Gastroesophageal sphincter (tissue), 4 donors: Measurements from ENCODE around the gene CGRRF1. TPM values are rescaled to one million over a fixed set of nuclear protein-coding genes. Genes with fewer than 3 reads are reported as not detected.

Experiments used
- ATAC-seq: fragments of 150-250 bp; one replicate; pipeline ENCODE4 v1.9.1; 2016; ENCODE audit warnings: mild to moderate bottlenecking, moderate library complexity
- H3K27ac ChIP-seq, 4 donors: fragments of 200-600 bp; sonication (generic) in 3 of 4; 1 replicate in 3 of 4; 2 replicates in 1 of 4; pipeline ENCODE4 v1.5.1; 2016 to 2019
- H3K27me3 ChIP-seq: fragments of 200-600 bp; sonication (generic); one replicate; pipeline ENCODE4 v1.5.1; 2019
- H3K36me3 ChIP-seq, 2 donors: fragments of 200-600 bp; sonication (generic); one replicate each; pipeline ENCODE4 v1.5.1; 2019; ENCODE audit warnings: control low read depth in 1 of 2
- H3K4me1 ChIP-seq, 3 donors: fragments of 200-600 bp; sonication (generic); 1 replicate in 2 of 3; 2 replicates in 1 of 3; pipeline ENCODE4 v1.5.1; 2016 to 2019; ENCODE audit warnings: control low read depth in 2 of 3
- H3K4me3 ChIP-seq, 2 donors: fragments of 200-600 bp; sonication (generic); one replicate each; pipeline ENCODE4 v1.5.1; 2019; ENCODE audit warnings: mild to moderate bottlenecking in 1 of 2, moderate library complexity in 1 of 2
- H3K9me3 ChIP-seq, 3 donors: fragments of 200-600 bp; sonication (generic); one replicate each; pipeline ENCODE4 v1.5.1; 2017 to 2019; ENCODE audit warnings: control low read depth in 2 of 3
- CTCF ChIP-seq, 4 experiments: fragments of 200-600 bp in 2 of 4; fragments of 450-650 bp in 2 of 4; sonication (generic) in 1 of 4; IDR thresholded peaks; one replicate each; pipeline ENCODE4 v1.5.1; 2017 to 2019; ENCODE audit warnings: antibody characterized with exemption in 4 of 4, mild to moderate bottlenecking in 2 of 4, moderate library complexity in 2 of 4
- EP300 ChIP-seq: sonication (generic); formaldehyde crosslinking; IDR thresholded peaks from one replicate; pipeline ENCODE4 v1.6.1; 2017; ENCODE audit warnings: antibody characterized with exemption, mild to moderate bottlenecking
- POLR2A ChIP-seq, 2 donors: fragments of 450-650 bp; IDR thresholded peaks; one replicate each; pipeline ENCODE4 v1.6.1; 2017; ENCODE audit warnings: antibody characterized with exemption in 2 of 2, mild to moderate bottlenecking in 2 of 2, moderate library complexity in 1 of 2
- POLR2AphosphoS5 ChIP-seq: sonication (generic); formaldehyde crosslinking; IDR thresholded peaks from one replicate; pipeline ENCODE4 v1.6.1; 2017; ENCODE audit warnings: antibody characterized with exemption
- WGBS, 2 donors: methylation state at CpG; one replicate each; pipeline ENCODE4 v1.1.5; 2018; ENCODE audit warnings: low coverage in 1 of 2; 5-methylcytosine and 5-hydroxymethylcytosine counted together
- total RNA-seq, 4 donors: library from RNA; depleted of rRNA; stranded (reverse); fragments of >200 nt; gene quantifications; one replicate each; pipeline ENCODE4 v1.1.0, GENCODE V29; 2016

CGRRF1 gene
- total RNA-seq, 4 donors from 2014 or later, result 12.3 to 32.8 (median 22.2) TPM

DNA sequence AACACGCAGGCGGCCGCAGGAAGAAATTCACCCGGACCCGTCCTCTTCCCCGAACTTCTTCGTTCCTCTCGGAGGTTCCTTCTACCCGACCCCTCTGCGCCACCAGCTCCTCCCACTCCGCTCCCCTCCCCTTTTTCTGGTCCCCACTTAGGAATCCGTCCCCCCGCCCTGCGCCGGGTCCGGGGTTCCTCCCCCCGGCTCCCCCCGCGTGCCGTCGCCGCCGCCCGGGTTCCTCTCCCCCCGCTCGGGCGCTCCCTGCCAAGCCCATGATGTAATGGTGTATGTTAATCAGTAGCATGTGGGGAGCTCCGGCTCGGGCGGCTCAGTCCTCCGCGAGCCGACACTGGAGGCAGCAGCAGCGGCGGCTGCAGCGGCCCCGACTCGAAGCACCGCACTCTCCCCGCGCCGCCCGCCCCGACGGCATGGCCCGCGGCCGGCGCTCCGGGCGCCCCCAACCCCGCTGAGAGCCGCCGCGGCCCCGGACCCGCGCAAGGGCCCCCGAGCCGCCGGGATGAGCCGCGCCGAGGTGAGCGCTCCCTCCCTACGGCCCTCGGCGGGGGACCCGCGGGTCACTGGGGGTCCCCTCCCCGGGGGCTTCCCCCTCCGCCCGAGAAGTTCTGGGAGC is 56.2 kb downstream of the CGRRF1 start:
- Histone ChIP-seq H3K4me1 (peaks cover 0 to 41% (median 15%) of the 10 kb centered on the region in 3 donors), H3K27ac (peak overlapping the region; percentile 91 to 100 (median 96)), H3K36me3 (no peaks in the 10 kb centered on the region), H3K9me3 (no peaks in the 10 kb centered on the region), H3K4me3 (peak overlapping the region; percentile 47 to 88), H3K27me3 (no peaks in the 10 kb centered on the region)
- 0% methylated on average over 3 to 9 of the region's 73 CpGs for WGBS, 2 donors
- peak; percentile 85 for ATAC-seq
- peak; percentile 90 to 96 for TF ChIP-seq POLR2A (IDR thresholded peaks at IDR 0.05)
- TF ChIP-seq POLR2AphosphoS5, result peak; percentile 98
- no peak for TF ChIP-seq CTCF (IDR thresholded peaks at IDR 0.05)

DNA sequence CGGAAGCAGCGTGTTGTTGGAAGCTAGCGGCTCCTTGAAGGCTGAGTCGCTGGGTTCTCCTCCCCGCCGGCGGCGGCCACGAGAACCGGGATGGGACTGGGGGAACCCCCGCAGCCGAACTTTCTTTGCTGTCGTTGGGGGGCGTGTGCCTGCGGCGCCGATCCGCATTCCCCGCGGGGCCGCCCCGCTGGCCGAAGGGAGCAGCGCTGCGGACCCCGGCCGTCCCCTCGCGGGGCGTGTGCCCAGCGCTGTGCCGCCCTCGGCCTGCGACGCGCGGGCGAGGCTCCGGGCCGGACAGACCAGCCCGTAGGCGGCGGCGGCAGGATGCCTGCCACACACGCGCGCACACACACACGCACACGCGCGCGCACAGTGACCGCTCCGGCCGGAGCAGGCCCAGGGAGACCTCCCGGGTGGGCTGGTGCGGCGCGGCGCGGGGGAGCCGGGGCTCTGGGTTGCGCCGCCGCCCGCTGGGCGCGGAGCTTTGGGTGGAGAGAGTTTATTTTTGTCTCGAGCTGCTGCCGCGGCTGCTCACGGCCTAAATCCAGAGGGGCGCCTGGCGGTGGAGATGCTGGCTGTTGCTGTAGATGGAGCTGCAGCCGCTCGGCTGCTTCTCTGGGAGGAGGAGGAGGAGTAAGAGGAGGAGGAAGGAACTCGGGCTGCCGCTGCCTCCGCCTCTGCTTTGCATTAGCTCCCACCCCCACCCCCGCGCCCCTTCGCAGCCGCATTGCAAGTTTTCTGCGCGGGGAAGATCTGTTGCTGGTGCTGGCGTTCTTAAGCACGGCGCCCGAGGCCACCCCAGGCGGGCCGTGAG is 56.9 kb downstream of the CGRRF1 start, which contains the start of gene SAMD4A:
SAMD4A (plus strand) TSS at position 719 of the 814 bp plus-strand sequence. CDS start 789 bp downstream, outside the sequence.
- Histone ChIP-seq H3K36me3 (no peaks in the 10 kb centered on the region), H3K27me3 (no peaks in the 10 kb centered on the region), H3K27ac (peak within 1 kb of the TSS; percentile 91 to 100 (median 96)), H3K9me3 (no peaks in the 10 kb centered on the region), H3K4me3 (peak within 1 kb of the TSS; percentile 47 to 88), H3K4me1 (peaks cover 0 to 44% (median 18%) of the 10 kb centered on the region in 3 donors)
- WGBS, 2 donors, result 0% methylated on average over 4 of the region's 91 CpGs; no CpG with 5 or more reads in 1 of the 2 donors
- ATAC-seq, result peak; percentile 45
- TF ChIP-seq POLR2AphosphoS5 (peak; percentile 44), CTCF (IDR thresholded peaks at IDR 0.05) (peak in 3 of 4 experiments; percentile 56 to 61 (median 56)), POLR2A (IDR thresholded peaks at IDR 0.05) (peak; percentile 73 to 79), EP300 (no peak)

- Histone ChIP-seq H3K27ac (peak overlapping the region; percentile 91 to 100 (median 96)), H3K4me3 (peak overlapping the region; percentile 47 to 88), H3K36me3 (peaks cover 0 to 2% of the 10 kb centered on the region in 2 donors), H3K9me3 (no peaks in the 10 kb centered on the region), H3K4me1 (peaks cover 0 to 44% (median 18%) of the 10 kb centered on the region in 3 donors), H3K27me3 (no peaks in the 10 kb centered on the region)
- ATAC-seq, result no peak
- WGBS, 2 donors, result 0% methylated on average over 9 of the region's 31 CpGs; no CpG with 5 or more reads in 1 of the 2 donors
- TF ChIP-seq EP300 (no peak), POLR2A (IDR thresholded peaks at IDR 0.05) (no peak), CTCF (IDR thresholded peaks at IDR 0.05) (no peak), POLR2AphosphoS5 (no peak)
Observed at GRCh38 chr14:54567224-54567638, 57.5 kb downstream of the CGRRF1 start.

DNA sequence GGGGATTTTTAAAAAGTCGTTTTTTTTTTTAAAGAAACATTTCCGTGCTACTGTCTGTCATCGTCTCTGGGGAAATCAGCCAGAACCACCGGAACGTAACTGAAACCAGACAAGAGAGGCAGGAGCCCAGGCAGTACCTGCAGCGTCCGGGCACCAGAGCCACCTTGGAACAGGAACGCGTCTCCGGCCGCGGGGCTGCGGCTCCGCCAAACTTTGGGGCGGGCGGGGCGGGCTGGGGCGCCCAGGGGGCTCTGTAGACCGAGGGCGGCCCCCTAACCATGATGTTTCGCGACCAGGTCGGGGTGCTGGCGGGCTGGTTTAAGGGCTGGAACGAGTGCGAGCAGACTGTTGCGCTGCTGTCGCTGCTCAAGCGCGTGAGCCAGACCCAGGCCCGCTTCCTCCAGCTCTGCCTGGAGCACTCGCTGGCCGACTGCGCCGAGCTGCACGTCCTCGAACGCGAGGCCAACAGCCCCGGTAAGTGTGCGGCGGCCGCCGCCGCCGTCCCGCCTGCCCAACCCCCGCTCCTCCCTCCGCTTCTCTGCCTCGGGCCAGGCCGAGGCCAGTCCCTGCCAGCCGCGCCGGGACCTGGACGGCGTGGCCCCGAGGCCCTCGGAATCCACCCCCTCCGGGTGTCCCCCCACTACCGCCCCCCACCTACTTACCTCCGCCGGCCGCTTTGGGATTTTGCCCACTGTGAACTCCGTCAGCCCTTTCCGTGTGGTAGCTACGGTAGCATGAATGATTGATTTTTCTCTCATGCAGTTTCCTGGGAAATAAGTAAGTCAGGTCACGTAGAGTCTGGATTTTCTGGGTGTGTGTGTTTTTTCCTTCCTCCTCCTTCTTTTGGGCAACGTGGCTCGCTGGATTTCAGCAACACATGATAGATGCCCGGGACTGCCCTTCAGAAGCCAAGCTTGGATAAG is 58.2 kb downstream of the CGRRF1 start:
- no peak for ATAC-seq
- Histone ChIP-seq H3K27me3 (no peaks in the 10 kb centered on the region), H3K9me3 (no peaks in the 10 kb centered on the region), H3K4me3 (peak overlapping the region; percentile 47 to 88), H3K4me1 (peaks cover 0 to 44% (median 18%) of the 10 kb centered on the region in 3 donors), H3K36me3 (peaks cover 0 to 4% of the 10 kb centered on the region in 2 donors), H3K27ac (peak overlapping the region; percentile 91 to 100 (median 96))
- TF ChIP-seq CTCF (IDR thresholded peaks at IDR 0.05) (peak in 1 of 4 experiments; percentile 6), POLR2AphosphoS5 (peak; percentile 55), POLR2A (IDR thresholded peaks at IDR 0.05) (peak in 1 of 2 donors; percentile 17), EP300 (no peak)
- WGBS, 2 donors, result 0% methylated on average over 6 of the region's 70 CpGs; no CpG with 5 or more reads in 1 of the 2 donors
